A673 (cell line): Measurements from ENCODE around the gene AUNIP. TPM values are rescaled to one million over a fixed set of nuclear protein-coding genes. Genes with fewer than 3 reads are reported as not detected.

Experiments used
- BruUV-seq: library from RNA; stranded (reverse); fragments of 400-500 nt; replicated peaks from 2 replicates; lab custom pipeline; 2021; lab: Mats Ljungman, UMichigan
- CTCF ChIA-PET: fragments of 300-600 bp; sonication (Branson Sonifier 250); formaldehyde crosslinking; loops from one replicate; lab custom pipeline; 2022; ENCODE audit warnings: antibody characterized with exemption; lab: Charles Lee
- POLR2A ChIA-PET: fragments of 300-600 bp; sonication (Branson Sonifier 250); formaldehyde crosslinking; loops from one replicate; lab custom pipeline; 2022; ENCODE audit warnings: antibody characterized with exemption; ENCODE audit not compliant: low non-redundant PET; lab: Charles Lee
- DNase-seq: peaks from one replicate; pipeline ENCODE4 v3.0.0-alpha.2; 2015; ENCODE audit warnings: low spot score
- H3K27ac ChIP-seq: fragments of 200-600 bp; sonication (generic); 2 replicates; pipeline ENCODE4 v1.5.1; 2016; ENCODE audit warnings: mixed run types, low read depth, mild to moderate bottlenecking, mixed read lengths, antibody characterized with exemption, low read length; ENCODE audit not compliant: poor library complexity, severe bottlenecking
- H3K27me3 ChIP-seq: fragments of 200-600 bp; sonication (generic); replicated peaks from 2 replicates; pipeline ENCODE4 v1.6.1; 2017; ENCODE audit warnings: mixed run types, low read depth, mild to moderate bottlenecking, mixed read lengths, antibody characterized with exemption, low read length; ENCODE audit not compliant: insufficient read depth, poor library complexity
- H3K36me3 ChIP-seq: fragments of 200-600 bp; sonication (generic); 2 replicates; pipeline ENCODE4 v1.6.1; 2016; ENCODE audit warnings: mixed run types, mild to moderate bottlenecking, mixed read lengths, antibody characterized with exemption, low read length; ENCODE audit not compliant: insufficient read depth, poor library complexity, severe bottlenecking
- H3K4me1 ChIP-seq: fragments of 200-600 bp; sonication (generic); 2 replicates; pipeline ENCODE4 v1.6.1; 2017; ENCODE audit warnings: mixed run types, mild to moderate bottlenecking, mixed read lengths, antibody characterized with exemption, low read length; ENCODE audit not compliant: insufficient read depth, poor library complexity, severe bottlenecking
- H3K4me3 ChIP-seq: fragments of 200-600 bp; sonication (generic); 2 replicates; pipeline ENCODE4 v1.5.1; 2016; ENCODE audit warnings: low read depth, mixed run types, mild to moderate bottlenecking, mixed read lengths, low read length; ENCODE audit not compliant: poor library complexity, severe bottlenecking
- H3K9me3 ChIP-seq: fragments of 200-600 bp; sonication (generic); 2 replicates; pipeline ENCODE4 v1.6.1; 2016; ENCODE audit warnings: mixed run types, low read depth, mild to moderate bottlenecking, mixed read lengths, antibody characterized with exemption, low read length; ENCODE audit not compliant: poor library complexity, severe bottlenecking
- EZH2 ChIP-seq: fragments of 200-600 bp; sonication (generic); IDR thresholded peaks from 2 replicates; pipeline ENCODE4 v1.6.1; 2017; ENCODE audit warnings: borderline replicate concordance, low read depth, mild to moderate bottlenecking, mixed read lengths, antibody characterized with exemption, low read length; ENCODE audit not compliant: poor library complexity, severe bottlenecking
- intact Hi-C: fragments of 100-400 bp; cut with micrococcal nuclease; formaldehyde crosslinking; loops from one replicate; pipeline ENCODE4 v1.10.0; 2022; ENCODE audit not compliant: unreplicated experiment
- total RNA-seq: library from RNA; stranded (reverse); gene quantifications from 2 replicates; pipeline ENCODE4 v1.2.3, GENCODE V29; 2021
- TF ChIP-seq, protein P1 (sequence below): fragments of 300-800, 200-600 bp; sonication (generic); conservative IDR thresholded peaks from 2 replicates; pipeline ENCODE4 v1.5.1; 2017; ENCODE audit warnings: low read depth, mild to moderate bottlenecking, antibody characterized with exemption, low read length, moderate library complexity, mixed read lengths

AUNIP gene
- total RNA-seq, 1 experiment from 2014 or later, result 18.9 TPM

DNA sequence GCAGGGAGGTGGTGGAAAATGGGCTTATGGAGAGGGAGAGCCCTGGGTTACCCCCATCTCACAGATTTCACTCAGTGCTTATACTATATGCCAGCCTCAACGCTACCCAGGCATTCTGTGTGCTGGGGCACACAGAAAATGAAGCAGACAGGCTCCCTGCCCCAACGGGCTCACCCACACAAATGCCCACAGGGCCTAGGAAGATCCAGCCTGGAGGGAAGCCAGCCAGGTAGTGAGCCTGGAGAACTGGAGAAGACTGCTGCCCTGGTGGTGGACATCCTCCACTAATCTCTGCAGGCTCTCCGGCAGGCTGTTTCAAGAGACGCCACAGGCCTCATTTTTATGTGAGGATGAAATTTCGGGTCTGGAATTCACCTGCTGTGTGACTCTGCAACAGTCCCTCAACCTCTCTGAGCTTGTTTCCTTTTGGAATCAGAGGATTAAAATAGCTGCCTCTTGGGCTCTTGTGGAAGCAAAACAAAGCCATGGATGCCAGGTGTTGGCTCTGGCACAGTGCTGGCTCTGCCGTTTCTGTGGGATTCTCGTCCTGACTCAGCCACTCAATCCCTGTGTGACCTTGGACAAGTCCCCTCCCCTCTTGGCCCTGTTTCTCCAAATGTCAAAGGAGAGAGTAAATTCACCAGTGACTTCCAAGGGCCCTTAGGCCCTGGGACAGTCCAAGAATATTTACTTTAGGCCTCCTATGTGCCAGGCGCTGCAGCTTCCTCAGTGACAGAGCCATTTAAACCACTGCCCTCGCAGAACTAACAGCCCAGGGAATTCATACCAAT, 12.6 kb upstream of the AUNIP start:
- POLR2A ChIA-PET, result no interaction called here

DNA sequence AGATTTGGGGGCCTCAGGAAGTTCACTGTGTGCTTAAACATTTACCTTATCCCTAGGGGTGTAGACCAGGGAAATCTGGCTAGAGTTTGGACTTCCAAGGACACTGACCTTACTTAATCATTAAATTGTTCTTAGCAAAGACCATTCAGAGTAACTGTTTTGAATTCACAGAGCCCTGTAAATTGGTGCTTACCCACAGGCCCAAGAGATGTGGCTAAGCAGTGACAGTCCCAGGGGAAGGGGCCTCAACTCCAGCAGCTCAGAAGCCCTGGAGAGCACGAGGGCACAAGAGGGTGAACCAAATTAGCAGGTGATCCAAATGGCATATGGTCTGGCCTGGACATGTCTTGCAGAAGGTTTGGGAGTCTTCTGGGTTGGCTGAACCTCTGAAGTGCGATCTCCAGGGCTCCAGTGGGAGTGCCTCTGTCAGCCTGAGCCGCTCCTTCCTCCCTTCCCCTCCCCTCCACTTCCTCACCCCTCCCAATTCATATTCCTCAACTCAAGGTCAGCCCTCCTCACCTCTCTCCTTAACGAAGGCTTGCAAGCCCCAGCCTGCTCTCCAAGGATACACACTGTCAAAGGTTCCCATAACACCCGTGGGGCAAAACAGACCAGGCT, 11.9 kb upstream of the AUNIP start:
- Histone ChIP-seq H3K27me3 (no peaks in the 10 kb centered on the region), H3K27ac (no peak overlapping the region), H3K4me3 (no peak overlapping the region), H3K36me3 (no peaks in the 10 kb centered on the region), H3K9me3 (no peaks in the 10 kb centered on the region), H3K4me1 (peaks cover 7% of the 10 kb centered on the region)
- BruUV-seq, result no TSS peak
- no peak for TF ChIP-seq EZH2
- TF ChIP-seq, protein P1, sequence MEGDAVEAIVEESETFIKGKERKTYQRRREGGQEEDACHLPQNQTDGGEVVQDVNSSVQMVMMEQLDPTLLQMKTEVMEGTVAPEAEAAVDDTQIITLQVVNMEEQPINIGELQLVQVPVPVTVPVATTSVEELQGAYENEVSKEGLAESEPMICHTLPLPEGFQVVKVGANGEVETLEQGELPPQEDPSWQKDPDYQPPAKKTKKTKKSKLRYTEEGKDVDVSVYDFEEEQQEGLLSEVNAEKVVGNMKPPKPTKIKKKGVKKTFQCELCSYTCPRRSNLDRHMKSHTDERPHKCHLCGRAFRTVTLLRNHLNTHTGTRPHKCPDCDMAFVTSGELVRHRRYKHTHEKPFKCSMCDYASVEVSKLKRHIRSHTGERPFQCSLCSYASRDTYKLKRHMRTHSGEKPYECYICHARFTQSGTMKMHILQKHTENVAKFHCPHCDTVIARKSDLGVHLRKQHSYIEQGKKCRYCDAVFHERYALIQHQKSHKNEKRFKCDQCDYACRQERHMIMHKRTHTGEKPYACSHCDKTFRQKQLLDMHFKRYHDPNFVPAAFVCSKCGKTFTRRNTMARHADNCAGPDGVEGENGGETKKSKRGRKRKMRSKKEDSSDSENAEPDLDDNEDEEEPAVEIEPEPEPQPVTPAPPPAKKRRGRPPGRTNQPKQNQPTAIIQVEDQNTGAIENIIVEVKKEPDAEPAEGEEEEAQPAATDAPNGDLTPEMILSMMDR, result no peak
- CTCF ChIA-PET, result no interaction called here
- no peak for DNase-seq
- POLR2A ChIA-PET, result no interaction called here
- intact Hi-C loops, result no loop called here

More for the DNA sequence above, 12.6 kb upstream of the AUNIP start:
- Histone ChIP-seq H3K27ac (no peak overlapping the region), H3K4me1 (peaks cover 7% of the 10 kb centered on the region), H3K4me3 (no peak overlapping the region), H3K36me3 (no peaks in the 10 kb centered on the region), H3K27me3 (no peaks in the 10 kb centered on the region), H3K9me3 (no peaks in the 10 kb centered on the region)
- CTCF ChIA-PET, result no interaction called here
- BruUV-seq, result no TSS peak
- intact Hi-C loops, result no loop called here
- no peak for DNase-seq
- TF ChIP-seq, protein P1, result no peak
- no peak for TF ChIP-seq EZH2

GRCh38 chr1:25870614-25871013, 11.4 kb upstream of the AUNIP start:
- H3K4me3 ChIP-seq, result no peak overlapping the region
- intact Hi-C loops, result no loop called here
- H3K9me3 ChIP-seq, result no peaks in the 10 kb centered on the region
- TF ChIP-seq EZH2, result no peak
- TF ChIP-seq, protein P1, result no peak
- DNase-seq, result no peak
- no peaks in the 10 kb centered on the region for H3K36me3 ChIP-seq
- CTCF ChIA-PET, result no interaction called here
- no peak overlapping the region for H3K27ac ChIP-seq
- BruUV-seq, result no TSS peak
- H3K27me3 ChIP-seq, result no peaks in the 10 kb centered on the region
- POLR2A ChIA-PET, result no interaction called here
- peaks cover 7% of the 10 kb centered on the region for H3K4me1 ChIP-seq
